ENCODE results near the gene RFX1.
"Not testable (repeated sequence)": the region's sequence is repeated elsewhere in the genome, so short reads cannot be mapped to it uniquely, and the experiment has no call there.

RFX1 gene

GRCh38 chr19:13978351-13979243 lies 27.5 kb downstream of the RFX1 start:
- DNase-seq = peak in 1 of 2 donors; percentile 58

GRCh38 chr19:13977803-13978202 lies 28.3 kb downstream of the RFX1 start:
- DNase-seq = no peak

- DNase-seq = no peak
These were observed 29.7 kb downstream of the RFX1 start for GRCh38 chr19:13976446-13976845.

GRCh38 chr19:13975870-13976269 lies 30.2 kb downstream of the RFX1 start:
- no peak for DNase-seq

GRCh38 chr19:13974073-13974472 lies 32.0 kb downstream of the RFX1 start:
- peak; percentile 37 to 52 for DNase-seq

GRCh38 chr19:13973479-13973878 lies 32.6 kb downstream of the RFX1 start:
- not testable (repeated sequence) for DNase-seq

- DNase-seq = no peak
These were observed 33.6 kb downstream of the RFX1 start for GRCh38 chr19:13972368-13973155.

GRCh38 chr19:13971868-13972267 lies 34.3 kb downstream of the RFX1 start:
- DNase-seq = not testable (repeated sequence)

GRCh38 chr19:13969897-13970296 lies 36.2 kb downstream of the RFX1 start:
- DNase-seq = no peak

- no peak for DNase-seq
These were observed 37.1 kb downstream of the RFX1 start for GRCh38 chr19:13968999-13969398.

- no peak for DNase-seq
These were observed 37.7 kb downstream of the RFX1 start for GRCh38 chr19:13968383-13968935.

GRCh38 chr19:13967206-13967605 lies 38.9 kb downstream of the RFX1 start:
- DNase-seq = not testable (repeated sequence)

- no peak for DNase-seq
These were observed 39.4 kb downstream of the RFX1 start for GRCh38 chr19:13966684-13967128.

- DNase-seq = no peak
These were observed 40.0 kb downstream of the RFX1 start for GRCh38 chr19:13965926-13966683.

- no peak for DNase-seq
These were observed 40.7 kb downstream of the RFX1 start for GRCh38 chr19:13965377-13965896.

GRCh38 chr19:13964776-13965175 lies 41.3 kb downstream of the RFX1 start:
- no peak for DNase-seq

GRCh38 chr19:13963603-13964105 lies 42.5 kb downstream of the RFX1 start:
- DNase-seq = no peak

GRCh38 chr19:13962699-13963602 lies 43.2 kb downstream of the RFX1 start:
- no peak for DNase-seq

GRCh38 chr19:13961826-13962698 lies 44.1 kb downstream of the RFX1 start:
- no peak for DNase-seq
